Hematopoietic multipotent progenitor cell treated with erythropoietin and hydrocortisone succinate and interleukin-3 and kit ligand, for 4 days (in vitro differentiated cells): ENCODE measurements around the gene HORMAD2.
"Not testable (repeated sequence)": the region's sequence is repeated elsewhere in the genome, so short reads cannot be mapped to it uniquely, and the experiment has no call there.

Source experiments
- DNase-seq: peaks from one replicate; pipeline ENCODE4 v3.0.0-alpha.2; 2015

HORMAD2 gene

DNA sequence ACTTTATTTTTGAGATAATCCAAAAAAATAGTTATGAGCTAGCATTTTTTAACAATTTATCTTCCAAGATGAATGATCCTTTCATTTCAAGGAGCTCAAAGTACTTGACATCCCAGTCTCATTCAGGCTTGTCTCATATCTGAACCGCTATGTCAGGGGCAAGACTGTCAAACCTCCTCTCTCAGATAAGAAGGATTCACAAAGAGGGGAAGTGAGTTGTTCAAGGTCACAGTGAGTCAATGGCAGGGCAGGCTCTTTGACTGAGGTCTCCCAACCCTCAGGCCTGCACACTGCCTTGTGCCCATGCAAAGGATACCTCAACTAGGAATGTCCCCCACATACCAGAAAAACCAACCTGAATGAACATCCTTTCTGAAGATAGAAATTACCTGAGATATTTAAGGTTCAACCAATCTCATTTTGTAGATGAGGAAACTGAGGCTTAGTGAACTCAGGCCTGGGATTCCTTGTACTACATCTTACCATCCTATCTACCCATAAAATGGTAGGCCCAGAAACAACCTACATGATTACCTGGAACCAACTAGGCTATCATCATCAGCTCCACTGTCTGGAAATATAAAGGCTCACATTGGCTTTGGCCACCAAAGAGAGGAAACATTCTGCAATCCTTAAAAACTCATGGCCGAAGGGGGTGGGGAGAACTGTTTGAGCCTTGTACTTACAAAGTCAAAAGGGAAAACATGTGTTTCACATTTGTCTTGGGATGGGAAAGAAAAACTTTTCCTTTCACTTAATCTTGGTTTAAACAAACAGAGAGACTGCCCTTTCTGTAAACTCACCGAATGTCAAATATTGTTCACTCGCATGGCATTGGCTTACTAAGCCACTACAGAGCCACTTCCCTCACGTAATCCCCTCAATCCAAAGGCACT lies 115.2 kb downstream of the HORMAD2 start:
- DNase-seq = peak; percentile 67

DNA sequence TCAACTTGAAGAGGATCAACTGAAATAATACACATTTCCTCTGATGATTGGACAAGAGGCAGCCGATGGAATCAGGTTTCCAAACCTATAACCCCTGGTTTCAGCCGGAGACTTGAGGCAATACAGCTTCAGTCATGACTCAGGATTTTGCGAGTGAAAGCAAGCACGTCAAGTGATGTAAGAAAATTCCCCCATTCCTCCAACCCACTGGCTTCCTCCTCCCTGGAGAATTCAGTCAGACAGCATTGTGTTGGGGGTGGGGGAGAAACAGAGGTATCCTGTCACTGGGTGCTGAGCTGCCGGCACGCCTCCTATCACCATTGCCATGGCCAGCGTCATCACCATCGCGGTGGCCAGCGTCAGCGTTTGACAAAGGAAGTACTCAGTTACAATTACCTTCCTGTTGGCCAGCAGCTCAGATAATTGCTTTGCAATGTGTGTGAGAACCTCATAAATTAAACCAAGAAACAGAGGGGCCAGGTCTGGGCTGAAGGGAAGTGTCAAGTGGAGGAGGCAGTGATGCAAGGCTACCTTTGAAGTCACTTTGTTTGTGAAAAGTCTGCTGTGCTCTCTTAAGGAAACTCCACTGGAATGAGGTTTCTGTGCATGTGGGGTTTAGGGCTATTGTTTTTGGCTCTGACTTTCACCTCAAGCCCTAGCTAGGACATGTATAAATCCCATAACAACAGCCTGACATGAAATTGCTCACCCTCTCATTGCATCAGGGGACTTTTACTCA lies 116.0 kb downstream of the HORMAD2 start:
- DNase-seq = peak; percentile 75

DNA sequence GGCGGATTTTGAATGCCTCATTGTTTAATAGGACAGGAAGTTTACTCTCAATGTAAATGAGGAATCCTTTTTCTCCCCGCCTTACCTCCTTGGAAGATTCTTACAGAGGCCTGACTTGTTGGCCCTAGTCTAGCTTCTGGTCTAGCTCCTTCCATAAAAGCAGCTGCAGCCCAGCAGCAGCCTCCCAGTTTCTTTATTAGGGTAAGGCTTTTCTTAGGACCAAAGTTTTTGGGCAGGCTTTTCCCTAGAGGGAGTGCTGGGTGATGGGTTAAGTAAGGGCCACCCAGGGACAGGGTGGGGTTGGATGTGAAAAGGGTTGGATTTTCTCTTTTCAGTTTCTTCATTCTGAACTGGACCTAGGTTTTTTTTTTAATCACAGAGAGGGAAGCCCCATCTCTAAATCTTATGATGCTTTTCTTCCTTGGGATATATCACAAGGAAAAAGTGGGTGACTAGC lies 116.6 kb downstream of the HORMAD2 start:
- DNase-seq = no peak

DNA sequence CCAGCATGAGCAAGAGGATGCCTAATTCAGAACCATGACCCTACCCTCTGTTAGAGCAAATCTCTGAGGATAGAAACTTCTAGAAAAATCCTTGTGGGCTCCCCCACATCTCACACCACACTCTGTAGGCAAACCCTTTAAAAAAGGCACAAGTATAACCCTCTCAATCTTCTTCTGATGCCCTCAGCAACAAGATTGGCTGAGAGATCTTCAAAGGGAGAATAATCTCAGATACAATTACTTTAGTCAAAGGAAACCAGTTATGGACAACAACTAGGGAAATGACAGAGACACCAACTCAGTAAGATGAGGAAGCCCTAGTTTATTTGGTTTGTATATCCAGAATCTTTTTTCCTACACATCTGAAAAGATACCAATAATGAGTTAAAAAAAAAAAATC lies 117.1 kb downstream of the HORMAD2 start:
- no peak for DNase-seq

DNA sequence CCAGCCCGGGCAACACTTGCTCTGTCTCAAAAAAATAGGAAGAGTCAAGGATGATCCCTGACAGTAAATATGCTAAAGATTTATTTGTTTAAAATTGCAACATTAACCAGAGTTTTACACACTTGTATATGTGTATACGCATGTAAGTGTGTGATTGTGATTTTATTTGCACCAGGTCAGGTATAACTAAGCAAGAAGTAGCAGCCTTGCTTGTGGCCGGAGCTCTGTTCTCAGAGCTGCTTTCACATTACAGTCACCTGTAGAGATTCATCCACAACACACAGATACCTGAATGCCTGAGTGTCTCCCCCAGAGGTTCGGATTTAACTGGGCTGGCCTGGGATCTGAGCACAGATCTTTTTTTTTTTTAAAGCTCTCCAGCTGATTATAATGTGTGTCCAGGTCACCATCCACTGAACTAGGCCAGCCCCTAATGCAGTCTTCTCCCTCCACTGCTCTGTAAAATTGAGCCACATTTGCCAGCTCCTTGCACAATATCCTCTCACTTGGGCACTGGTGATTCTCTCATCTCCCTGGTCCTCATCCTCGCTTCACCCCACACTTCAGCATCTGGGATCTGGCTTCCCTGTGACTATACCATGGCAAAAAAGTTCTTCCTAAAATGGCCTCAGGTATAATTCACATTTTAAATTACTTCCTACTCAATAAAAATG lies 118.0 kb downstream of the HORMAD2 start:
- no peak for DNase-seq

DNA sequence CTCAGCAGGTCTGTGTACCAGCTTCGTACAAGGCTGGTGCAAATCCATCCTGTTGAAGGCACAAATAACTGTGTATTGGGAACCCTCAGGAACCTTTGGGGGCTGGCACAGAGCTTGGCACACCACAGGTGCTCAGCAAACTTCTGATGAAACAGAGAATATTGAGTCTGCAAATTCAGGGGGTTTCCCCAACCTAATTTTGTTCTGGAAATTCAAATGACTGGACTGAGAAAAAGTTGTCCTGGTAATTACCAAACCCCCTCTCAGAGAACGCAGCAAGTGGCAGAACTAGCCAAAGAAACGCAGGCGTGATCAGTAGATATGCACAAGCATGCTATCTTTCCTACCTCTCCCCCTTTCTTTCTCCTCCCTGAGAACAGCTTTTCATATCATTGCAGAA lies 118.7 kb downstream of the HORMAD2 start:
- no peak for DNase-seq

DNA sequence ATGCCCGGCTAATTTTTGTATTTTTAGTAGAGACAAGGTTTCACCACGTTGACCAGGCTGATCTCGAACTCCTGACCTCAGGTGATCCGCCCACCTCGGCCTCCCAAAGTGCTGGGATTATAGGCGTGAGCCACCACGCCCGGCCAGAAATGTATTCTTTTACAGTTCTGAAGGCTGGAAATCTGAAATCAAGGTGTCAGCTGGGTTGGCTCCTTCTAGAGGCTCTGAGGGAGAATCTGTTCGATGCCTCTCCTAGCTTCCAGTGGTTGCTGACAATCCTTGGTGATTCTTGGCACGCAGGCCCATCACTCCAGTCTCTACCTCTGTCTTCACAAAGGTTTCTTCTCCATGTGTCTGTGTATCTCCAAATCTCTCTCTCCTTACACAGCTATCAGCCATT lies 120.6 kb downstream of the HORMAD2 start:
- not testable (repeated sequence) for DNase-seq

DNA sequence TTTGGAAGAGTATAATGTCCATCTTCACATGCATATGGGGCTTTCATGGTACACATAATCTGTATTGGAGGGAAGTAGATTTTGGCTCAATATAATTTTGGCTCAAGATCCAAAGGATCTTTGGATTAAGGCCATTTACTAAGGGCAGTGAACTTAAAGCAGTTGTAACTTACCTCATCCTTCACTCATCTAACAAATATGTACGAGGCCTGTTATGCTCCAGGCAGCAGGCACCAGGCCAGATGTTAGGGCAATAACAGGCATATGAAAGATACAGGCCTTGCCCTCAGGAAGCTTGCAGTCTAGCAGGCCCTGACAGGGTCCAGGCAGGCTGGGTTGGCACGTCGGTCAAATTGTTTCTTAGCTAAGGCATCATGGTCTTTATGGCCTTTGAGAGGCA lies 121.7 kb downstream of the HORMAD2 start:
- DNase-seq = no peak

DNA sequence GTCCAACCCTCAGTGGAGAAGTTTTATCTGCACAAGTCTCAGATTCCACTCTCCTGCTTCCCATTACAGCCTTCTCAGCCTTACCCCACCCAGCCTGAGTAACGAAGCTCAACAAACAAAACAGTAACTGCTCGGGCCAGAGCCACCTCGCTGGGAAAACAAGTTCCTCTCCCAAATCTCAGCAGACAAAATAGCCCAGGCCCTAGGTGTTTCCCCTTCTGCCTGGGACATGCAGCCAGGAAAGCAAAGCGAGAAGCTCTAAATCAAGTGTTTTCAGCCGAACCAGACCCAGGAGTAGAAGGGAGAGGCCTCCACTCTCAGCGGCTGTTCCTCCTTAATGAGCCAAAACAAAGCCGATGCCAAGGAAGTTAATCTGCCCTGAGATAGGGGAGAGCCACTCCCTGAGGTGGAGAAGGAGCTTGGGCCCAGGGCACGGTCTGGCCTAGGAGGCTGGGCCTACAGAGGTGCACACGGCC lies 122.3 kb downstream of the HORMAD2 start:
- no peak for DNase-seq

DNA sequence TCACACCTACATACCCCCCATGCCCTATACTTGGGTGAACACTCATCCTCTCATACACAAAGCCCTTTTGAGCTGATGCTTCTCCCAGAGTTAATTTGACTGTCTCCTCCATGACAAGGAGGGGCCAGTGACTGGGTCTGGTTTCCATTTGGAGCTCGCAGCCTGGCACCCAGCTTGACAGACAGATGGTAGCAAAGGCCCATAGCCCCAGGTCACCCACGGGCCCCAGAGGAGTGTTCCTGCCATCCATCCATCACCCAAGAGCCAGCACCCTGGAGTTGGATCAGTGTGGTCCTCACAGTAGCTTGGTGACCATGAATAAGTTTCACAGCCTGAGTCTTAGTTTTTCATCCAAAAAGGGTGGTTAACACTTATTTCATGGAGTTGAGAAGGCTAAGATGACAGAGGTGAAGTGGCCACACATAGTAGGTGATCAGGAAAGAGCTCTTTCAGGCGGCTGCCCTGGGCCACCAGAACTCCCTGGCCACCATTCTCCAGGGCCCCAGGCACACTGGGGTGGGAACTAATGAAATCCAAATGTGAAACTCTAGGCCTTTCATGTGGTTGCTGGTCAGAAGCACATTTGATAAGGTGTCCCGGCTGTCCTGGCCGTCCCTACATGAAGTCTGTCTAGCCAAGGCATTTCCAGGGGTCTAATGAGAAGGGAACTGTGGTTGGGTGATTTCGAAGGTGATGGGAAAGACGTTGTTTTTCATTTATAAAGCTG lies 123.9 kb downstream of the HORMAD2 start:
- no peak for DNase-seq

DNA sequence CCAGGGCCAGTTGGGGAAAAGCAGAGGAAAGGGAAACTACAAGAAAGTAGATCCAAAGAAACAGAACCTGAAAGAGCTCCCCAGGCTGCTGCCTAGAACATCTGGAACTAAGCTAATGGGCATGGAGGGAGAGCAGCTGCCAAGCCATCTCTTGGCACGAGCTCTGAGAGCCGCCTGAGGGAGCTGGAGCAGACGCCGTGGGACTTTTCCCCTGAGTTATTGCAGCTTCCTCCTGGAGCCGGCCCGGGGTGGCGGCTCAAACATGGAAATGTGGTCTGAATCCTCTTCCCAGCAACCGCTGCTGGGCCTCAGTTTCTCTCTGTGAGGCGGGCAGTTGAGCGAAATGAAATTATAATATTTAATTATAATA lies 124.5 kb downstream of the HORMAD2 start:
- no peak for DNase-seq

DNA sequence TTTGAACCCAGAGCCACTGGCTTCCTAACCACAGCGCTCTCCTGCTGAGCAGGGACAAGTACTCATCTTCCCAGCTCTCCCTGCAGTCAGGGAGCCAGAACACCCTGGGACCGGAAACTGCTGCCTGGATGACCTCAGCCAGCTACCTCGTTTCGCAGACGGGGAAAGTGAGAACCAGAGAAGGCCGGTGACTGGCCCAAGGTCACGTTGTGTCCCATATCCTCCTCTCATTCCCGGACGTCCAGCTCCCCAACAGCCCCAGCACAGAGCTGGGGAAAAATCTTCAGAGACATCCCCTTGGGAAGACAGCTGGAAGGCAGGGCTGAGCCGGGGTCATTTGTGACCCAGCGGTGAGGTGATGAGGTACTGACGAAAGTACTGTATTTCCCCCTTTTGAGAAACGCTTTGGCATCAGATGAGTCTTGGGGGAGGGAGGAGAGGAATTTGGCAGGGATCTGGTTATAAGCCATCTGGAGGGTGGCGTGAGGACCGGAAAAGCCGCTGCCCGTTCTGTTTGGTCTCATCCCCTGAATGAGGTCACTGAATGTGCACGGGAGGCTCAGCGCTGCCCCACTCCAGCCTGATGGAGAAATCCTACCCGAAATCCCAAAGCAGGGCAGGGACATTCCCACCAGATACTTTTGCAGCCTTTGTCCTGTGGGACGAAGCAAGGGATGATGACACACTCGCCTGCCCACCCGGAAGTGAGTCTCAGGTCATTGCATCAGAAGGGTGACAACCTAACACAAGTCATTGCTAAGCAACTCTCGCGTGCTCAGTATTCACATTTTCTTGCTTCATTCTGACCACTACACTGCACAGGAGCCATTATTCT lies 125.2 kb downstream of the HORMAD2 start:
- DNase-seq = peak; percentile 52

DNA sequence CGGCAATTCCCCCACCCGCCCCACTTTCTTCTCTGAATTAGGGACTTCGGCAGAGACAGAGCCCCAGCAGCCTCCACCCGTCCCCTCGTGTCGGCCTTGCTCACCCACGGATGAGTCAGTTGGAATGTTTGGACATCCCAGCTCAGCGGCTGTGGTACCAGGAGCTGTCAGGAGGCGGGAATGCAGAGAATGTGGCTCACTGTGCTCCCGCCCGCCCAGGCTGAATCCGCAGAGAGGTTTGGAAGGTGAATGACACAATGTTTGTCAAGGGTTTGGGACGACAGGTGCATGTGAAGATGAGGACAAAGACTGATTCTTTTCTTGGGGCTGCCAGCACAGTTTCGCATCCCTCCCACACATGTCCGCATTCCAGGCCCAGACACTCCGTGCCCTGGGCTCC lies 126.7 kb downstream of the HORMAD2 start:
- no peak for DNase-seq

DNA sequence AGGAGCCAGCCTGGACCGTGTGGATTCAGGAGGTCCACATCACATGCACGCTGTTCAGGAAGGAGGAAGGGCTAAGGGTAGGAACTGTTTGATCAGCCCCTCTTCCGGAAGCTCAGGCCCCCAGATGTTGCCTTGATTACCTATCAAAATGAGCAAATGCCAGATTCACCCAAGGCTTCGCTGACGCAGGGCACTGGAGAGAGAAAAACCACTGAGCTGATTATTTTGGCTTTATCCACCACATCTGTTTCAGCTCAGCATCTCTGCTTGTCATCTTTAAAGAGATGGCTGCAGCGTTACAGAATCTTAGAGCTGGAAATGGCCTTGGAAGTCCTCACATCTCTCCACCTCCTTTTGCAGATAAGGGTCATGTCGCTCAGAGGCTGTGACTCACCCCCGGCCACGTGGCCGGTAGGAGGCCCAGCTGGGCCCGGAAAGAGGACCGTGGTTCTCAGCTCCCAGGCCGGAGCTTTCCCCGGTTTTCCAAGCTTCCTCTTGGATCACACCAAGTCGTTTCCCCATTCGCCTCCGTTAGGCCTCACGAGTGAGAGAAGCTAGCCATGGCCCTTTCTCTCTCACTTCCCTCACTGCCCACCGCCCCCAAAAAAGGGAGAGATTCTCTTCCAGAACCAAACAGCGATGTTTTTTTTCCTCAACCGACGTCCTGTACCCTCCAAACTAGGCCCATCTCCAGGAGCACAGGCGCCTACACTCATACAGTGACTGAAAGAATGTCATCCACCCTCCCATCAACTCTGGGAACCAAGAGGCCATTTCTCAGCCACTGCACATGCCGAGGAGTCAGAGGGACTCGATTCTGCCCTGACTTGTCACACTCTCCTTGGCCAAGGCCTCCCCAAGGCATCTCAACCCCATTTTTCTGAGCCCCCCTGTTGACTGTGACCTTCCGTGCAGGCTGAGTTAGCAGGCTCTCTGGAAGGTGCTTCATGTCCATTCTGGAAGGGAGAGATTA lies 128.7 kb downstream of the HORMAD2 start:
- DNase-seq = peak; percentile 91

DNA sequence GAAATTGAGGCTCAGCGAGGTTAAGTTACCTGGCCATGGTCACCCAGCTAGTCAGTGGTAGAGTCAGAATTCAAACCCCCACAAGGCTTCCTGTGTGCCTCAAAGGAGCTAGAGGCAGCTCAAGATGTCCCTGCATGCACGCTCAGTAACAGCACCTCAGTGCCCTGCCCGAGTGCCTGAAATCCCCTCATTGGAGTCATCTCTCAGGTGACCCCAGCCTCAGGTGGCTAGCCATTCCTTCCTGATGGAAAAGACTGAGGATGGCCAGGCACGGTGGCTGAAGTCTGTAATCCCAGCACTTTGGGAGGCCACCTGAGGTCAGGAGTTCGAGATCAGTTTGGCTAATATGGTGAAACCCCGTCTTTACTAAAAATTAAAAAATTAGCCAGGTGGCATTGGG lies 129.4 kb downstream of the HORMAD2 start:
- DNase-seq = no peak

DNA sequence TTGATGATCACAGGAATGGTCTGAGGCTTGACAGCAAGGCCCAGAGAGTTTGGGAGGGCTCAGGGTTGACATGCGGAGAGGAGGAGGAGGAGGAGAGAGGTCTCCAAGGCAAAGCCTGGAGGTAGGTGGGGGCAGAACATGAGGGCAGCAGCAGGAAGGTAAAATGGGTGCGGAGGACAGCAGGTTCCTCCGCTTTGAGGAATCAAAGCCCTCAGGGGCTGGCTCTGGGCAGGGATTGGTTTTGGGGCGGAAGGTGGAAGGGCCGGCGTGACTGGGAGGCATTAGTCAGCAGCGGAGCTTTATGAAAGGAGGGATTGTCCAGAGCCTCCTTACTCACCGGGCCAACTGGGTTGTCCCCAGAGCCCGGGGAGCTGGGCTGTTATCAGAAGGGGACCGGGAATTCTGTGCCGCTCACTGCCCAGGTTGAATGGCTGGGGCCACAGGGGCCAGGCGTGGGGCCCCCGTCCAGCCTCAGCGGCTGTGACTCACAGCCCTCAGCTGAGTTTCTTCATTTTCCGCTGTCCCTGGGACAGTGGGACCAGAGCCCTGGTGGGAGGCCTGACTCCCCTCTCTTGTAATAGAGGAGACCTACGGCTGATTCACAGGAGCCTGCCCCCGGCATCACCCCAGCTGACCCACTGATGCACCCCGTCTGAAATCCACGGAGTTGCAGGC lies 130.1 kb downstream of the HORMAD2 start:
- no peak for DNase-seq

DNA sequence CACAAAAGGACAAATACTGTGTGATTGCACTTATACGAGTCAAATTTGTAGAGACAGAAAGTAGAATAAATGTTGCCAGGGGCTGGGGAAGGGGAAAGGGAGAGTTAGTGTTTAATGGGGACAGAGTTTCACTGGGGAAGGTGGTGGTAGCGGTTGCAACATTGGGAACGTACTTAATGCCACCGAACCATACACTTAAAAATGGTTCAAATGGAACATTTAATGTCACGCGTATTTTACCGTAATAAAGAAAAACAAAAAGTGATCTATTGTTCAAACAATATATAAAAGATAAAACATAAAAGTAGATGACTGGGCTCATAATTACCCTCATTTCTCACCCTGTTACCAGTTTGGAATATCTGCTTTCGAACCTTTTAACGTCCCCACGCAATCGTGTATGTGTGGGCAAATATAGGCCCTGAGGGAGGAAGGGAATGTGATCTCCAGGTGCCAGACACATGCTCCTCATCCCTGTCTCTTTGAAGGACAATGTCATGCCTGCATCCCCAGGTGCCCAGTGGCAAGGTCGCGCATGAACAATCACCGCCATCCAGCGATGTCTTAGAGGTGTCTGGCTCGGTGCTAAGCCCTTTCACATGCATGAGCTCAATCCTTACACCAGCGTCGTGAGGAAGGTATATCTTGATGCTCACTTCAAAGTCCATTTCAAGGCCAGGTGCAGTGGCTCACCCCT lies 131.0 kb downstream of the HORMAD2 start:
- DNase-seq = no peak

DNA sequence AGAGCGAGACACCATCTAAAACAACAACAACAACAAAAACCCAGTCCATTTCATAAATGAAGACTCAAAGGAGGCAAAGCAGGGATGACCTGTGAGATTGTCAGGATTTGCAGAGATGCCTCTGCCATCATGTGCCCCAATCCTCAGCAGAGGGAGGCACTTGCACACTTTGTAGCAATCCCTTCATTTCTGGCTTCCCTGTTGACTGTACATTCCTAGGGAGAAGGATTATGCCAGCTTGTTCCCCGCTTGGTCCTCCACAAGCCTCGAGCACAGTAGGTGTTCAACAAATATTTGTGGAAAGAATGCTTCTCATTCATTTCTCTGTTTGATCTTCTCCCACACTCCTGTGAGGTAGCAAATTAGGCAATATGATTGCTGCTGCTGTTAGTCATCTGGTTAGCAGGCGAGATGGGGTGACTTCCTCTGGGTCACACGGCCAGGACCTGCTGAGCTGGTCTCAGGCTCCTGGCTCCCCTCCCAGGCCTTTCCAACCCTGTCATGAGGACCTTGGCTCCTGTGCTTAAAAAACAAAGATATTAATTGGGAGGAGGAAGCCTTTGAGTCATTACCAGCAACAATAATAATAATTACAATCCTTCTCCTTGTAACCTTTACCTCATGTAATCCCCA lies 132.2 kb downstream of the HORMAD2 start:
- DNase-seq = peak; percentile 80

DNA sequence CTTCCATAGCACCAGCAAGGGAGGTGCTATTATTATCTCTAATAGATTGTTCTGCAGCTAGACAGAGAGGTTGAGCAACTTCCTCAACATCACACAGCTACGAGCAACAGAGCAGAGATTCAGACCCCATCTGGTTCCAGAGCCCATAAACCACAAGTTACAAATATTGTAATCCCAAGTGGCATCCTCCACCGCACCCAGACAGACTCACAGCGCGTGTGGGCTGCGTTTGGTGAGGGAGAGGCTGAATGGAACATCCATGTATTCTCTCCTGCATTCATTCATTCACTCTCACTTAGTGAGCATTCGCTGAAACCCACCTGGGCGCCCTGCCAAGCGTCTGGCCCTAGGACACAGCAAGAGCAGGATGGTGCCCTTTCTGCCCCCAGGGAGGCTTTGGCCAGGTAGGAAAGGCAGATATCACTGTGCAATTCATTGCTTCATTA lies 132.8 kb downstream of the HORMAD2 start:
- DNase-seq = peak; percentile 67
